Measurements from ENCODE around the gene ARHGAP18. TPM values are rescaled to one million over a fixed set of nuclear protein-coding genes. Genes with fewer than 3 reads are reported as not detected.

Gene ARHGAP18
- total RNA-seq, 1 donor from 2014 or later = 60.8 TPM

DNA sequence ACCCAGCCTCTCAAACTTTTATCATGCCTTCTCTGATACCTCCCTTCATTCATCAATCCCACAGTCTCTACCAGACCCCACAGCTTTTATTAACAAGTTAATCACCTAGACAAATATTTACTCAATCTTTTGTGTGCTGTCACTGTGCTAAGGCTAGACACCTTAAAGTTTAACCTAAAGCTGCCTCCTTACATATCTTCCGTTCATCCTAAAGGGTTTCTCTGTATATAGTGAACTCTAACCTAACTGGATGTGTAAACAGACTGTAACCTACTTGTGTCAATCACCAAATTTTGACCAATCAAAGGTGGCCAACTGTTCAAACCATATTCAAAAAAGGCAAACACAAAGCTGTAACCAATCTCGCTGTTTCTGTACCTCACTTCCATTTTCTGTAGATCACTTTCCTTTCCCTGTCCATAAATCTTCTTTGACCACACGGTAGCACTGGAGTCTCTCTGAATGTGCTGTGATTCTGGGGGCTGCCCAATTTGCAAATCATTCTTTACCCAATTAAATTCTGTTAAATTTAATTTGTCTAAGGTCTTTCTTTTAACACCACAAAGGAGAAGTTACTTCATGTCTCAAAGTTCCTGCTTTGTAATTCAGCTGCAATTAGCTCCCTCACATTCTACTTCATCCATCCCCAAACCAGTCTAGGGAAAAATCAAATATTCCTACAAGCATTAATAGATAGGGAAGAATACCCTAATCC lies 72.5 kb downstream of the ARHGAP18 start:
- H3K4me1 ChIP-seq = no peaks in the 10 kb centered on the region
- intact Hi-C loops (cut with DNase I) = no loop called here
- no peaks in the 10 kb centered on the region for H3K9me3 ChIP-seq
- no peak overlapping the region for H3K4me3 ChIP-seq
- ATAC-seq (no peak), DNase-seq (no peak)
- TF ChIP-seq, protein P1, sequence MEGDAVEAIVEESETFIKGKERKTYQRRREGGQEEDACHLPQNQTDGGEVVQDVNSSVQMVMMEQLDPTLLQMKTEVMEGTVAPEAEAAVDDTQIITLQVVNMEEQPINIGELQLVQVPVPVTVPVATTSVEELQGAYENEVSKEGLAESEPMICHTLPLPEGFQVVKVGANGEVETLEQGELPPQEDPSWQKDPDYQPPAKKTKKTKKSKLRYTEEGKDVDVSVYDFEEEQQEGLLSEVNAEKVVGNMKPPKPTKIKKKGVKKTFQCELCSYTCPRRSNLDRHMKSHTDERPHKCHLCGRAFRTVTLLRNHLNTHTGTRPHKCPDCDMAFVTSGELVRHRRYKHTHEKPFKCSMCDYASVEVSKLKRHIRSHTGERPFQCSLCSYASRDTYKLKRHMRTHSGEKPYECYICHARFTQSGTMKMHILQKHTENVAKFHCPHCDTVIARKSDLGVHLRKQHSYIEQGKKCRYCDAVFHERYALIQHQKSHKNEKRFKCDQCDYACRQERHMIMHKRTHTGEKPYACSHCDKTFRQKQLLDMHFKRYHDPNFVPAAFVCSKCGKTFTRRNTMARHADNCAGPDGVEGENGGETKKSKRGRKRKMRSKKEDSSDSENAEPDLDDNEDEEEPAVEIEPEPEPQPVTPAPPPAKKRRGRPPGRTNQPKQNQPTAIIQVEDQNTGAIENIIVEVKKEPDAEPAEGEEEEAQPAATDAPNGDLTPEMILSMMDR (IDR thresholded peaks at IDR 0.05) = no peak
- H3K36me3 ChIP-seq = peaks cover 29% of the 10 kb centered on the region
- H3K27me3 ChIP-seq = no peaks in the 10 kb centered on the region
- H3K27ac ChIP-seq = no peak overlapping the region

DNA sequence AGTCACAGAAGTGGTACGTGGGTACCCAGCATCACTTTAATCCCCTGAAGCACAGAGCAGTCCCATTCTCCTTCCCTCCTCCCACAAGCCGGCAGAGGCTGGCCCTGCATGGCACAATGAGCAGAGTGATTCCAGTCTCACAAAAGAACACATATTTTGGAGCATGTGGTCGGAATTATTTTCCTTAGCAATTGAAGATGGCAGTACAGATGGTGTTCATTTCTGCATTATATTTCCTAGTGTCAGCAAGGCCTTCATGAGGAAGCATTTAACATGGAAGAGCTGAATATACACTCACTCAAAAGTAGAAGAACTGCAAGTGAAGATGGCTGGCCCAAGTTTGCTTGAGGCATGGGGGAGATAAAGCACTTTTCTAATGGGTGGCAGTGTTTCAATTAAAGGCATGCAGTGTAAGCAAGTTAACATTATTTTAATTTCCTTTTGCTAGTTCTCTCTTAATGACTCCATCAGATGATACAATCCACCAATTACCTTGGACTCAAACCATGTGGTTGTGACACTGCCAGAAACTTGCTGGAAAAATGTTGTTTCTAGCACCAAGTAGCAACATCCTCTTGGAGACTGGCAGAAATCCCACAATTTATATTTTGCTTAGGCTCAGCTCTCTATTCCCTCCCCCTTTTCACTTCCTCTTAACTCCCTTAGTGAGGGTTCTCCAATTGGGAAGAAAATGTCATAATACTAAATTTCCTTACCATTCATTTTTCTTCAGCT lies 74.4 kb downstream of the ARHGAP18 start:
- intact Hi-C loops (cut with DNase I) = no loop called here
- DNase-seq = no peak
- H3K4me3 ChIP-seq = no peak overlapping the region
- H3K27ac ChIP-seq = no peak overlapping the region
- no peak for ATAC-seq
- no peaks in the 10 kb centered on the region for H3K27me3 ChIP-seq
- TF ChIP-seq, protein P1 (IDR thresholded peaks at IDR 0.05) = no peak
- no peaks in the 10 kb centered on the region for H3K4me1 ChIP-seq
- peaks cover 36% of the 10 kb centered on the region for H3K36me3 ChIP-seq
- no peaks in the 10 kb centered on the region for H3K9me3 ChIP-seq

DNA sequence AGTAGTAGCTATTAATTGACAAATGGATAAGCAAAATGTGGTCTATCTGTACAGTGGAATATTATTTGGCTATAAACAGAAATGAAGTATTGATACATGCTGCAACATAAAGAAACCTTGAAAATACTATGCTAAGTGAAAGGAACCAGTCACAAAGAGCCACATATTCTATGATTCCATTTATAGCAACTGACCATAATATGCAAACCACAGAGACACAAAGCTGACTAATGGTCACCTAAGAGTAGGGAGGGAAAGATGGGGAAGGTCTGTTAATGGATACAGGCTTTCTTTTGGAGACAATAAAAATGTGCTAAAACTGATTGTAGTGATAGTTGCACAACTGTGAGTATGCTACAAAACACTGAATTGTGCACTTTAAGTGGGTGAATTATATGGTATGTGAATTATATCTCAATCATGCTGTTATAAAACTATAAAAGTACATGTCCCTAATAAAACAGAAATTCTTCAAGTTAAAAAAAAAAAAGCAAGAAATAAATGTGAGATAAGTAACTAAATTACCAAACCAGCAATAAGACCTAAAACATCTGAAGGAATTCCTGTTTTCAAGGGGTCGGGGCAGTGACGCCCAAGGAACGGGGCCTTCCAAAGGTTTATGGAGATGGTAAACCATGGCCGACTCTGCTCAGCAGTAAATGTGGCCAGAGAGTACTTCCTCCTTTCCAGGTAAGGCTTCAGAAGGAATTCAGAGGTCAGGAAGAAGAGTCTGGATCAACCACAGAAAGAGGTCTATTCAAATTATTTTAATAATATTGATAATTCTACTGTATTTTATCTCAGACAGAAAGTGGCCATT lies 75.4 kb downstream of the ARHGAP18 start:
- intact Hi-C loops (cut with DNase I) = no loop called here
- Histone ChIP-seq H3K9me3 (no peaks in the 10 kb centered on the region), H3K27ac (no peak overlapping the region), H3K36me3 (peaks cover 36% of the 10 kb centered on the region), H3K4me3 (no peak overlapping the region), H3K27me3 (no peaks in the 10 kb centered on the region), H3K4me1 (no peaks in the 10 kb centered on the region)
- TF ChIP-seq, protein P1 (IDR thresholded peaks at IDR 0.05) = no peak
- ATAC-seq (no peak), DNase-seq (no peak)

DNA sequence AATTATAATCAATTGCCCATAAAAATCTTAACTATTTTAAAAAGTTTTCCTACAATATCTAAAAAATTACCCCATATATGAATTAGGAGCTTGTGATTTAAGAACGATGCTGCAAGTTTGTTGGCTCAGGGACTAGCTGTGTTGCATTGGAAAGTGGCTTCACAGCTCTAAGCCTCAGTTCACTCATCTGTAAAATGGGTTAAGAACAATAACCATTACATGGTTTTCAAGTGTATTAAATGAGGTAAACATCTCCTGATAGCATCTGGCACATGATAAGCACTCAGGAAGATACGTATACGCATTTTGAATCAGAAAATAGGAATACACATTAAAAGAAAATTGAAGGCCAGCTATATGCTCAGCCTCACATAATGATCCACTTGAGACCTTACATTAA lies 76.4 kb downstream of the ARHGAP18 start:
- ATAC-seq (no peak), DNase-seq (no peak)
- Histone ChIP-seq H3K9me3 (no peaks in the 10 kb centered on the region), H3K36me3 (peaks cover 38% of the 10 kb centered on the region), H3K4me1 (no peaks in the 10 kb centered on the region), H3K4me3 (no peak overlapping the region), H3K27ac (no peak overlapping the region), H3K27me3 (no peaks in the 10 kb centered on the region)
- TF ChIP-seq, protein P1 (IDR thresholded peaks at IDR 0.05) = no peak
- intact Hi-C loops (cut with DNase I) = no loop called here

DNA sequence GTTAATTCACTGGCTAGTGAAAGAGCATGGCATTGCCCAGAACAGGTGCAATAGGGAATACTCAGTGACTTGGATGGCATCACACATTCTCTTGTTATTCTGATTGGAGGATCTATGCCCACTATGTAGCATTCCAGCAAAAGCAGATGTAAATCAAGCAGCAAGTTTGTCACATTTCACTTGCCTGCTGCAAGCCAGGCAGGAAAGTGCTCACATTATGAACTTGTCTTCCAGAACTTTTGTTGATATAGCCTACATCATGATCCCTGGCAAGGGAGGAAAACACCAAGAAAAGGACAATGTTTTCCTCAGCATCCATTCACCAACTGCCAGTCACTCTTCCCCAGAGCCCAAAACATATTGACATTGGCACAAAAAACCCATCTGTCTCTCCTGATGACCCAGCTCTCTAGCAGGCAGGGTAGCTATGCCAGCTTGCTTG lies 77.8 kb downstream of the ARHGAP18 start:
- ATAC-seq = no peak
- intact Hi-C loops (cut with DNase I) = no loop called here

More for the DNA sequence above, 77.8 kb downstream of the ARHGAP18 start:
- no peaks in the 10 kb centered on the region for H3K9me3 ChIP-seq
- no peak for DNase-seq
- TF ChIP-seq, protein P1 (IDR thresholded peaks at IDR 0.05) = no peak
- no peaks in the 10 kb centered on the region for H3K27me3 ChIP-seq
- no peaks in the 10 kb centered on the region for H3K4me1 ChIP-seq
- H3K36me3 ChIP-seq = peaks cover 45% of the 10 kb centered on the region
- no peak overlapping the region for H3K4me3 ChIP-seq
- no peak overlapping the region for H3K27ac ChIP-seq
